Naive thymus-derived CD4-positive, alpha-beta T cell (primary cell): ENCODE measurements around the gene NRP1. TPM values are rescaled to one million over a fixed set of nuclear protein-coding genes. Genes with fewer than 3 reads are reported as not detected.
"Not testable (repeated sequence)": the region's sequence is repeated elsewhere in the genome, so short reads cannot be mapped to it uniquely, and the experiment has no call there.

Experiments
- ATAC-seq: fragments of 150-1000 bp; cut with Tn5 transposase; 2 replicates; pipeline ENCODE4 v1.10.0; 2021; ENCODE audit warnings: mild to moderate bottlenecking, moderate library complexity
- CTCF ChIA-PET: fragments of 350-600 bp; sonication (Branson Sonifier 250); formaldehyde crosslinking; loops from one replicate; lab custom pipeline; 2021; ENCODE audit warnings: antibody characterized with exemption; lab: Charles Lee
- POLR2A ChIA-PET: fragments of 350-600 bp; sonication (Branson Sonifier 250); formaldehyde crosslinking; loops from one replicate; lab custom pipeline; 2021; ENCODE audit warnings: antibody characterized with exemption, inconsistent platforms; lab: Charles Lee
- DNase-seq, 9 donors: peaks; one replicate each; pipeline versions ENCODE4 v3.0.0 to v3.0.0-alpha.2; 2020 to 2022; ENCODE audit warnings: mixed read lengths in 1 of 9
- H3K27ac ChIP-seq: one replicate; pipeline ENCODE4 v1.7.0; 2013; ENCODE audit warnings: mild to moderate bottlenecking, low read depth, low read length, moderate library complexity
- H3K27me3 ChIP-seq, 2 donors: one replicate each; pipeline ENCODE4 v1.7.0; 2013; ENCODE audit warnings: low read length in 2 of 2, mild to moderate bottlenecking in 2 of 2, moderate library complexity in 2 of 2; ENCODE audit not compliant: control insufficient read depth in 2 of 2, insufficient read depth in 2 of 2
- H3K36me3 ChIP-seq, 3 experiments: 1 replicate in 2 of 3; 2 replicates in 1 of 3; pipeline ENCODE4 v1.7.0; 2013; ENCODE audit warnings: low read length in 3 of 3, mild to moderate bottlenecking in 3 of 3, moderate library complexity in 1 of 3; ENCODE audit not compliant: insufficient read depth in 3 of 3, control insufficient read depth in 2 of 3
- H3K4me1 ChIP-seq, 2 donors: one replicate each; pipeline ENCODE4 v1.7.0; 2013; ENCODE audit warnings: low read length in 2 of 2, mild to moderate bottlenecking in 2 of 2, moderate library complexity in 1 of 2; ENCODE audit not compliant: control insufficient read depth in 2 of 2, insufficient read depth in 2 of 2
- H3K4me3 ChIP-seq: 2 replicates; pipeline ENCODE4 v1.7.0; 2013; ENCODE audit warnings: mild to moderate bottlenecking, low read length
- H3K9me3 ChIP-seq, 3 experiments: 1 replicate in 2 of 3; 2 replicates in 1 of 3; pipeline ENCODE4 v1.7.0; 2013; ENCODE audit warnings: low read length in 3 of 3; ENCODE audit not compliant: control insufficient read depth in 2 of 3
- H3K27ac Mint-ChIP-seq, 9 donors: one replicate each; pipeline ENCODE4 v1.8.0; 2020 to 2022; ENCODE audit warnings: mixed read lengths in 9 of 9, mild to moderate bottlenecking in 8 of 9, moderate library complexity in 5 of 9, inconsistent platforms in 2 of 9
- H3K27me3 Mint-ChIP-seq, 5 donors: one replicate each; pipeline ENCODE4 v1.8.0; 2021 to 2022; ENCODE audit warnings: mixed read lengths in 5 of 5, mild to moderate bottlenecking in 1 of 5
- H3K36me3 Mint-ChIP-seq, 5 donors: one replicate each; pipeline ENCODE4 v1.8.0; 2020 to 2022; ENCODE audit warnings: mixed read lengths in 5 of 5, mild to moderate bottlenecking in 3 of 5, inconsistent platforms in 1 of 5
- H3K4me1 Mint-ChIP-seq, 7 donors: one replicate each; pipeline ENCODE4 v1.8.0; 2020 to 2022; ENCODE audit warnings: mixed read lengths in 7 of 7, mild to moderate bottlenecking in 3 of 7, inconsistent platforms in 1 of 7
- H3K4me3 Mint-ChIP-seq, 10 donors: one replicate each; pipeline ENCODE4 v1.8.0; 2020 to 2022; ENCODE audit warnings: mild to moderate bottlenecking in 10 of 10, mixed read lengths in 10 of 10, moderate library complexity in 6 of 10, inconsistent platforms in 2 of 10
- H3K9me3 Mint-ChIP-seq, 11 donors: one replicate each; pipeline ENCODE4 v1.8.0; 2020 to 2022; ENCODE audit warnings: mixed read lengths in 11 of 11, mild to moderate bottlenecking in 4 of 11, inconsistent platforms in 1 of 11, moderate library complexity in 1 of 11
- intact Hi-C, 2 donors: fragments of 100-400 bp; cut with micrococcal nuclease; formaldehyde crosslinking; loops; one replicate each; pipeline ENCODE4 v1.15.1; 2023
- polyA plus RNA-seq, 2 donors: library from polyadenylated mRNA; unstranded; fragments of 300-500 nt; fragmentation: Illumina TruSeq; gene quantifications; one replicate each; pipeline ENCODE4 v1.2.3, GENCODE V29; 2021
- total RNA-seq, 6 experiments: library from RNA in 5 of 6; stranded (reverse) in 5 of 6; gene quantifications; 1 replicate in 5 of 6; 2 replicates in 1 of 6; pipeline ENCODE4 v1.2.3 and lab custom pipeline; 2021 to 2026

NRP1 gene
- total and polyA plus RNA-seq, 7 experiments from 2014 or later: 0.72 to 4.6 (median 1.6) TPM; not detected in 2

GRCh38 chr10:33141251-33141650 is 193.2 kb downstream of the NRP1 start:
- peak overlapping the region in 1 of 10 donors; percentile 27 for H3K4me3 Mint-ChIP-seq
- no peaks in the 10 kb centered on the region for H3K27me3 Mint-ChIP-seq
- ChIA-PET POLR2A (interaction anchor here (0.6 to 3.5 kb wide), 3 partner anchors 13 to 71 kb away, joined by 3 to 22 read pairs (median 3); no protein-coding TSS in a partner anchor), CTCF (no interaction called here)
- Histone ChIP-seq H3K36me3 (no peaks in the 10 kb centered on the region), H3K9me3 (no peaks in the 10 kb centered on the region), H3K4me1 (peaks cover 36 to 50% of the 10 kb centered on the region in 2 donors), H3K27me3 (no peaks in the 10 kb centered on the region), H3K4me3 (no peak overlapping the region), H3K27ac (no peak overlapping the region)
- H3K36me3 Mint-ChIP-seq: peaks cover 0 to 5% (median 0%) of the 10 kb centered on the region in 5 donors
- ATAC-seq: no peak
- peaks cover 29 to 68% (median 59%) of the 10 kb centered on the region in 7 donors for H3K4me1 Mint-ChIP-seq
- intact Hi-C loops: no loop called here
- peak overlapping the region; percentile 82 to 100 (median 96) for H3K27ac Mint-ChIP-seq
- no peak for DNase-seq
- peaks cover 0 to 2% (median 0%) of the 10 kb centered on the region in 11 donors for H3K9me3 Mint-ChIP-seq

- H3K36me3 ChIP-seq: no peaks in the 10 kb centered on the region
- H3K9me3 ChIP-seq: no peaks in the 10 kb centered on the region
- ATAC-seq: peak; percentile 90
- H3K27me3 ChIP-seq: no peaks in the 10 kb centered on the region
- intact Hi-C loops: loop anchor here (1.0 to 10.0 kb wide), 19 partner anchors 13 to 1377 kb away; partner anchors contain the start of genes CCDC7 (in 2 of the 2), ITGB1 (in 2 of the 2), KIF5B (in 2 of the 2) and ARHGAP12 (in 1 of the 2)
- H3K27me3 Mint-ChIP-seq: no peaks in the 10 kb centered on the region
- POLR2A ChIA-PET: interaction anchor here (0.5 to 4.9 kb wide), 7 partner anchors 9 to 199 kb away, joined by 3 to 40 read pairs (median 5); no protein-coding TSS in a partner anchor
- H3K27ac ChIP-seq: peak overlapping the region; percentile 65
- DNase-seq: peak; percentile 63 to 97 (median 95)
- peaks cover 41 to 65% of the 10 kb centered on the region in 2 donors for H3K4me1 ChIP-seq
- H3K4me1 Mint-ChIP-seq: peaks cover 30 to 77% (median 67%) of the 10 kb centered on the region in 7 donors
- H3K4me3 Mint-ChIP-seq: peak overlapping the region; percentile 71 to 87 (median 80)
- peak overlapping the region; percentile 31 for H3K4me3 ChIP-seq
- peaks cover 0 to 2% (median 0%) of the 10 kb centered on the region in 11 donors for H3K9me3 Mint-ChIP-seq
- peak overlapping the region; percentile 92 to 100 (median 96) for H3K27ac Mint-ChIP-seq
- peaks cover 0 to 4% (median 0%) of the 10 kb centered on the region in 5 donors for H3K36me3 Mint-ChIP-seq
- CTCF ChIA-PET: interaction anchor here (0.7 to 1.8 kb wide), 7 partner anchors 13 to 770 kb away, joined by 3 to 14 read pairs (median 3); partner anchors contain the start of gene CCDC7
Measured at GRCh38 chr10:33139181-33139646, 195.3 kb downstream of the NRP1 start.

GRCh38 chr10:33138686-33139085 is 195.8 kb downstream of the NRP1 start:
- ChIA-PET CTCF (interaction anchor here (0.7 to 1.8 kb wide), 7 partner anchors 12 to 769 kb away, joined by 3 to 14 read pairs (median 3); partner anchors contain the start of gene CCDC7), POLR2A (interaction anchor here (0.5 to 4.9 kb wide), 7 partner anchors 8 to 114 kb away, joined by 3 to 40 read pairs (median 5); no protein-coding TSS in a partner anchor)
- Histone ChIP-seq H3K27ac (peak overlapping the region; percentile 68), H3K4me3 (peak overlapping the region; percentile 17), H3K4me1 (peaks cover 45 to 70% of the 10 kb centered on the region in 2 donors)
- Mint-ChIP-seq H3K4me1 (peaks cover 30 to 81% (median 70%) of the 10 kb centered on the region in 7 donors), H3K27ac (peak overlapping the region; percentile 92 to 100 (median 96)), H3K4me3 (peak overlapping the region in 8 of 10 donors; percentile 61 to 87 (median 80))
- H3K27me3 ChIP-seq, H3K27me3 Mint-ChIP-seq, H3K9me3 ChIP-seq, DNase-seq, ATAC-seq, H3K9me3 Mint-ChIP-seq, H3K36me3 Mint-ChIP-seq, H3K36me3 ChIP-seq: not testable (repeated sequence)
- intact Hi-C loops: loop anchor here (1.0 to 10.0 kb wide), 19 partner anchors 12 to 1376 kb away; partner anchors contain the start of genes CCDC7 (in 2 of the 2), ITGB1 (in 2 of the 2), KIF5B (in 2 of the 2) and ARHGAP12 (in 1 of the 2)

GRCh38 chr10:33137356-33138005 is 197.0 kb downstream of the NRP1 start:
- intact Hi-C loops: loop anchor here (2.0 to 10.0 kb wide), 13 partner anchors 17 to 1375 kb away; partner anchors contain the start of genes CCDC7 (in 2 of the 2), KIF5B (in 2 of the 2), ARHGAP12 (in 1 of the 2) and ITGB1 (in 1 of the 2)
- DNase-seq (no peak), ATAC-seq (no peak)
- H3K27me3 Mint-ChIP-seq: no peaks in the 10 kb centered on the region
- CTCF ChIA-PET: interaction anchor here (0.6 kb wide), 1 partner anchor 869 kb away, joined by 3 read pairs; no protein-coding TSS in a partner anchor
- H3K4me1 ChIP-seq: peaks cover 48 to 75% of the 10 kb centered on the region in 2 donors
- H3K4me1 Mint-ChIP-seq: peaks cover 31 to 81% (median 69%) of the 10 kb centered on the region in 7 donors
- no peak overlapping the region for H3K27ac ChIP-seq
- no peaks in the 10 kb centered on the region for H3K9me3 ChIP-seq
- peaks cover 0 to 4% (median 0%) of the 10 kb centered on the region in 5 donors for H3K36me3 Mint-ChIP-seq
- peaks cover 0 to 2% (median 0%) of the 10 kb centered on the region in 11 donors for H3K9me3 Mint-ChIP-seq
- H3K4me3 ChIP-seq: no peak overlapping the region
- peak overlapping the region; percentile 92 to 100 (median 96) for H3K27ac Mint-ChIP-seq
- no peaks in the 10 kb centered on the region for H3K27me3 ChIP-seq
- H3K36me3 ChIP-seq: no peaks in the 10 kb centered on the region
- peak overlapping the region in 8 of 10 donors; percentile 11 to 81 (median 32) for H3K4me3 Mint-ChIP-seq
- POLR2A ChIA-PET: interaction anchor here (0.9 to 4.9 kb wide), 2 partner anchors 11 to 41 kb away, joined by 3 to 40 read pairs; no protein-coding TSS in a partner anchor

- Histone ChIP-seq H3K36me3 (no peaks in the 10 kb centered on the region), H3K4me3 (no peak overlapping the region), H3K27ac (no peak overlapping the region), H3K9me3 (no peaks in the 10 kb centered on the region), H3K27me3 (no peaks in the 10 kb centered on the region), H3K4me1 (peaks cover 48 to 79% of the 10 kb centered on the region in 2 donors)
- Mint-ChIP-seq H3K9me3 (peaks cover 0 to 2% (median 0%) of the 10 kb centered on the region in 11 donors), H3K27ac (peak overlapping the region; percentile 92 to 100 (median 96)), H3K27me3 (no peaks in the 10 kb centered on the region), H3K4me3 (peak overlapping the region in 4 of 10 donors; percentile 4 to 54 (median 18)), H3K4me1 (peaks cover 37 to 86% (median 75%) of the 10 kb centered on the region in 7 donors), H3K36me3 (peaks cover 0 to 4% (median 0%) of the 10 kb centered on the region in 5 donors)
- intact Hi-C loops: loop anchor here (5.0 to 10.0 kb wide), 7 partner anchors 109 to 1374 kb away; partner anchors contain the start of genes CCDC7 (in 2 of the 2), KIF5B (in 2 of the 2), ARHGAP12 (in 1 of the 2) and ITGB1 (in 1 of the 2)
- DNase-seq (no peak), ATAC-seq (no peak)
- ChIA-PET CTCF (interaction anchor here (0.6 kb wide), 1 partner anchor 869 kb away, joined by 3 read pairs; no protein-coding TSS in a partner anchor), POLR2A (interaction anchor here (0.9 to 4.9 kb wide), 3 partner anchors 10 to 40 kb away, joined by 3 to 40 read pairs (median 3); no protein-coding TSS in a partner anchor)
Measured at GRCh38 chr10:33136781-33137180, 197.7 kb downstream of the NRP1 start.
